ENCODE data around the gene AHI1. TPM values are rescaled to one million over a fixed set of nuclear protein-coding genes. Genes with fewer than 3 reads are reported as not detected.

AHI1 gene
- polyA plus RNA-seq, 1 donor (not counting 4 experiments of a cell fraction or from before 2014, with no cell fraction given): 7.0 TPM

DNA sequence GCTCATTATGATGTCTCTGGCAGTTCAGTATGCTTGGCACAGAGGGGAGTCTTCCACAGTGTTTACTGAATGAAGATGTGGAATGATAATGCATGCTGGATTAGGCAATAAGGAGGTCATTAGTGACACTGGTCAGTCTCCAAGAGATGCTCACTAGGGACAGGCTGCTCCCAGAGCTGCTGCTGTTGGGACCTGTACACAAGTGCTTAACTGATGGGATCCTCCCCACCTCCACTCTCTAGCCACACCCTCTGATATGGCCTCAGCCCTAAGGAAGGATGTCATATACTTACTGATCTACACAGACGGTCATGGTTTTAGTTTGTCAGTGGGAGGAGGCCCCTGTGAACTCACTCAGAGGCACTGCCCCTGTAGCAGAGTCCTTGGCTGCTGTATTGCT lies 243.1 kb downstream of the AHI1 start:
- Histone ChIP-seq H3K9me3 (ENCODE audit: control insufficient read depth, low read depth, low read length) (no peaks in the 10 kb centered on the region), H3K9me1 (ENCODE audit: control insufficient read depth, extremely low read depth, insufficient read depth, low read length) (no peaks in the 10 kb centered on the region), H2AFZ (ENCODE audit: control insufficient read depth, low read length) (no peak overlapping the region), H3K79me2 (ENCODE audit: control insufficient read depth, insufficient read depth, low read length) (no peaks in the 10 kb centered on the region), H4K20me1 (ENCODE audit: control insufficient read depth, extremely low read depth, insufficient read depth, low read length) (no peaks in the 10 kb centered on the region), H3K27me3 (ENCODE audit: control insufficient read depth, extremely low read depth, insufficient read depth, low read length) (no peaks in the 10 kb centered on the region), H3K4me2 (ENCODE audit: control insufficient read depth, extremely low read depth, insufficient read depth, low read depth, low read length) (no peak overlapping the region), H3K36me3 (ENCODE audit: control insufficient read depth in 2 of 2, extremely low read depth in 1 of 2, insufficient read depth in 2 of 2, low read length in 2 of 2) (no peaks in the 10 kb centered on the region), H3K4me1 (ENCODE audit: control insufficient read depth, extremely low read depth, insufficient read depth, low read length) (no peaks in the 10 kb centered on the region), H3K4me3 (ENCODE audit: control insufficient read depth in 2 of 3, extremely low read depth in 1 of 3, insufficient read depth in 2 of 3, low read depth in 1 of 3, low read length in 3 of 3) (no peak overlapping the region), H3K9ac (ENCODE audit: control insufficient read depth, extremely low read depth, insufficient read depth, low read length) (no peak overlapping the region), H3K27ac (ENCODE audit: control insufficient read depth, insufficient read depth, low read length) (no peak overlapping the region)
- DNase-seq (ENCODE audit: low read depth, low spot score): no peak
- FAIRE-seq: no peak
- no peak for TF ChIP-seq EZH2 (IDR thresholded peaks at IDR 0.05; ENCODE audit: low read length)
- no peak for TF ChIP-seq CTCF (optimal IDR thresholded peaks at IDR 0.05 in 1 of 3, IDR thresholded peaks at IDR 0.05 in 1 of 3, conservative IDR thresholded peaks at IDR 0.05 in 1 of 3; ENCODE audit: extremely low read depth in 1 of 3, insufficient read depth in 2 of 3, low read length in 3 of 3)
- dilution Hi-C loops (cut with MboI; ENCODE audit: extremely low pct_ligation_motif_present, low sequenced_read_pairs): no loop called here

DNA sequence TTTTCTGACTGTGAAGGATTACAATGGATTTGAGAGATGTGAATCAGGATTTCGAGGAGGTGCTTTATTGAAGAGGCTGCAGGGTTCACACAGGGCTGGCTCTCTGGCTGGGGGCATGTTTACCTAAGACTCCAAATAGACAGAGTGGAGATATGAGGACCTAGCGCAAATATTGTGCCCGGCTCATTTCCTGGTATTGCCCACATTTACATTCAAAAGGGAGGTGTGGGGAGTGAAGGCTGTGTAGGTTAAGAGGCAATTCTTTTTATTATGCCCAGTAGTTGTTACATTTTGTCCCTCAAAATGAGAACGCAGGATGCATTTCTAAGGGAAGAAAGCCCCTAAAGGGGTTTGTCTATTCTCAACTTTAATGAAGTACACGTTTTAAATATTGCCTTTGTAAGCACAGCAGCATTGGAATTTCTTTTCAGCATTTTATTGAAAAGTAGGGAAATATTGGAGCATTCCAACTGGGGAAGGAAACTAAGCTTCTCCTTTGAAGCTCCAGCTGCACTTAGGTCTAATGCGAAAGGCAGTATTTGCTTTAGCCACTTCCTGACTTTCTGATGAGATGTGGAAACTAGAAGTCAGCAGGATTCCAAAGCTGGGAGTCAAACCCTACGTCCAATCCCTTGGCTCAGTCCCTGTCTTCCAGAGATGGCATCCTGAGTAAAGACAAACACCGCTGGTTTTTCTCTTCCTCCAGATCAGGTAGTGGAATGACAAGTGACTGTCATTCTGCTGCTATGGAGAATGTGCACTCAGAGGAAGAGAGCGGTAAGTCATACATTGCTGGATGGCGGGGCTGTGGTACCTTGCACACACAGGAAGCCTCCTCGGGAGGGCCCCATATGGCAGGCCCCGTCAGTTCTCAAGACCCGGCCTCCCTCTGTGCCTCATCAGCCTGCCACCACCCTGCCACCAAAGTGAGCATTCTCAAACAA lies 245.8 kb downstream of the AHI1 start:
- Histone ChIP-seq H3K4me3 (ENCODE audit: control insufficient read depth in 2 of 3, extremely low read depth in 1 of 3, insufficient read depth in 2 of 3, low read depth in 1 of 3, low read length in 3 of 3) (no peak overlapping the region), H3K4me1 (ENCODE audit: control insufficient read depth, extremely low read depth, insufficient read depth, low read length) (no peaks in the 10 kb centered on the region), H2AFZ (ENCODE audit: control insufficient read depth, low read length) (no peak overlapping the region), H3K4me2 (ENCODE audit: control insufficient read depth, extremely low read depth, insufficient read depth, low read depth, low read length) (no peak overlapping the region), H3K27me3 (ENCODE audit: control insufficient read depth, extremely low read depth, insufficient read depth, low read length) (no peaks in the 10 kb centered on the region), H3K27ac (ENCODE audit: control insufficient read depth, insufficient read depth, low read length) (no peak overlapping the region), H4K20me1 (ENCODE audit: control insufficient read depth, extremely low read depth, insufficient read depth, low read length) (no peaks in the 10 kb centered on the region), H3K9ac (ENCODE audit: control insufficient read depth, extremely low read depth, insufficient read depth, low read length) (no peak overlapping the region), H3K79me2 (ENCODE audit: control insufficient read depth, insufficient read depth, low read length) (no peaks in the 10 kb centered on the region), H3K9me3 (ENCODE audit: control insufficient read depth, low read depth, low read length) (no peaks in the 10 kb centered on the region), H3K36me3 (ENCODE audit: control insufficient read depth in 2 of 2, extremely low read depth in 1 of 2, insufficient read depth in 2 of 2, low read length in 2 of 2) (no peaks in the 10 kb centered on the region), H3K9me1 (ENCODE audit: control insufficient read depth, extremely low read depth, insufficient read depth, low read length) (no peaks in the 10 kb centered on the region)
- dilution Hi-C loops (cut with MboI; ENCODE audit: extremely low pct_ligation_motif_present, low sequenced_read_pairs): no loop called here
- FAIRE-seq (no peak), DNase-seq (ENCODE audit: low read depth, low spot score) (no peak)
- TF ChIP-seq CTCF (optimal IDR thresholded peaks at IDR 0.05 in 1 of 3, IDR thresholded peaks at IDR 0.05 in 1 of 3, conservative IDR thresholded peaks at IDR 0.05 in 1 of 3; ENCODE audit: extremely low read depth in 1 of 3, insufficient read depth in 2 of 3, low read length in 3 of 3) (no peak), EZH2 (IDR thresholded peaks at IDR 0.05; ENCODE audit: low read length) (no peak)

Measured in keratinocyte (primary cell).